H1 (cell line): ENCODE results near the gene STAG1. TPM values are rescaled to one million over a fixed set of nuclear protein-coding genes. Genes with fewer than 3 reads are reported as not detected.

Experiments
- CTCF ChIA-PET: fragments of 300-600 bp; sonication (Branson Sonifier 250); formaldehyde crosslinking; loops from one replicate; lab custom pipeline; 2021; ENCODE audit not compliant: partially characterized antibody; lab: Charles Lee
- POLR2A ChIA-PET: fragments of 300-600 bp; sonication (Branson Sonifier 250); formaldehyde crosslinking; loops from one replicate; lab custom pipeline; 2021; ENCODE audit warnings: inconsistent platforms; ENCODE audit not compliant: partially characterized antibody; lab: Charles Lee
- DNase-seq, 2 experiments: peaks; one replicate each; pipeline versions ENCODE4 v3.0.0 to v3.0.0-alpha.2; 2010 to 2022; ENCODE audit warnings: low spot score in 2 of 2, low read depth in 1 of 2, mixed read lengths in 1 of 2
- FAIRE-seq: peaks from 2 replicates; lab custom pipeline; 2011; peaks lifted over from hg19 to GRCh38; lab: Jason Lieb, UNC
- H2AFZ ChIP-seq: 2 replicates; pipeline ENCODE4 v1.8.1; 2012; ENCODE audit warnings: low read length, inconsistent platforms
- H2AK5ac ChIP-seq: 2 replicates; pipeline ENCODE4 v1.6.1; 2013; ENCODE audit warnings: low read depth, low read length
- H2BK120ac ChIP-seq: replicated peaks from 2 replicates; pipeline ENCODE3; 2013; ENCODE audit warnings: low read depth, low read length, inconsistent platforms
- H2BK12ac ChIP-seq: 2 replicates; pipeline ENCODE4 v1.6.1; 2013; ENCODE audit warnings: low read depth, low read length
- H2BK15ac ChIP-seq: 2 replicates; pipeline ENCODE4 v1.6.1; 2013; ENCODE audit warnings: low read length
- H2BK20ac ChIP-seq: 2 replicates; pipeline ENCODE4 v1.6.1; 2013; ENCODE audit warnings: low read length
- H2BK5ac ChIP-seq: 2 replicates; pipeline ENCODE4 v1.6.1; 2013; ENCODE audit warnings: low read depth, low read length
- H3K14ac ChIP-seq: 2 replicates; pipeline ENCODE4 v1.6.1; 2013; ENCODE audit warnings: inconsistent platforms; ENCODE audit not compliant: insufficient read length
- H3K18ac ChIP-seq: 2 replicates; pipeline ENCODE4 v1.6.1; 2013; ENCODE audit warnings: low read length; ENCODE audit errors: extremely low read depth
- H3K23ac ChIP-seq: 2 replicates; pipeline ENCODE4 v1.6.1; 2013; ENCODE audit warnings: inconsistent platforms; ENCODE audit not compliant: insufficient read length
- H3K23me2 ChIP-seq: 2 replicates; pipeline ENCODE4 v1.6.1; 2013; ENCODE audit warnings: low read depth, low read length
- H3K27ac ChIP-seq: 2 replicates; pipeline ENCODE4 v1.6.1; 2011; ENCODE audit warnings: low read depth, low read length, inconsistent platforms
- H3K27me3 ChIP-seq, 4 experiments: replicated peaks in 1 of 4; 1 replicate in 1 of 4; 2 replicates in 3 of 4; pipeline versions ENCODE4 v1.6.1 to v1.8.1; 2011 to 2013; ENCODE audit warnings: low read length in 3 of 4, mild to moderate bottlenecking in 3 of 4, inconsistent platforms in 2 of 4, mixed read lengths in 2 of 4, moderate library complexity in 1 of 4; ENCODE audit not compliant: control insufficient read depth in 3 of 4, insufficient read depth in 3 of 4; ENCODE audit errors: extremely low read depth in 1 of 4
- H3K36me3 ChIP-seq, 4 experiments: 2 replicates each; pipeline versions ENCODE4 v1.6.1 to v1.8.1; 2011 to 2013; ENCODE audit warnings: mild to moderate bottlenecking in 4 of 4, low read length in 3 of 4, moderate library complexity in 2 of 4, control low read depth in 1 of 4, inconsistent platforms in 1 of 4; ENCODE audit not compliant: insufficient read depth in 4 of 4, control insufficient read depth in 2 of 4
- H3K4ac ChIP-seq: replicated peaks from 2 replicates; pipeline ENCODE3; 2013; ENCODE audit warnings: low read length, low read depth, mixed read lengths, inconsistent platforms; ENCODE audit not compliant: insufficient read length
- H3K4me1 ChIP-seq, 4 experiments: replicated peaks in 1 of 4; 1 replicate in 1 of 4; 2 replicates in 3 of 4; pipeline versions ENCODE4 v1.6.1 to v1.8.1; 2011 to 2013; ENCODE audit warnings: low read length in 3 of 4, inconsistent platforms in 2 of 4, mixed read lengths in 1 of 4; ENCODE audit not compliant: insufficient read depth in 4 of 4, control insufficient read depth in 3 of 4
- H3K4me2 ChIP-seq, 2 experiments: 2 replicates each; pipeline versions ENCODE4 v1.6.1 to v1.8.1; 2011 to 2013; ENCODE audit warnings: low read depth in 2 of 2, low read length in 2 of 2, control low read depth in 1 of 2, inconsistent platforms in 1 of 2, mild to moderate bottlenecking in 1 of 2; ENCODE audit not compliant: insufficient read depth in 1 of 2
- H3K4me3 ChIP-seq, 4 experiments: fragments of 200-600, 300-600 bp in 1 of 4; sonication (generic), shearing (Covaris generic), sonication (Bioruptor Twin) in 1 of 4; 2 replicates each; pipeline versions ENCODE4 v1.5.1 to v1.8.1; 2011 to 2016; ENCODE audit warnings: low read length in 4 of 4, low read depth in 3 of 4, control low read depth in 2 of 4, inconsistent platforms in 2 of 4, mild to moderate bottlenecking in 2 of 4, mixed read lengths in 1 of 4, moderate library complexity in 1 of 4; ENCODE audit not compliant: insufficient read depth in 2 of 4; ENCODE audit errors: extremely low read depth in 1 of 4
- H3K56ac ChIP-seq: replicated peaks from 2 replicates; pipeline ENCODE3; 2013; ENCODE audit warnings: low read depth, mild to moderate bottlenecking, mixed read lengths, low read length, inconsistent platforms; ENCODE audit not compliant: insufficient read length
- H3K79me1 ChIP-seq: 2 replicates; pipeline ENCODE4 v1.6.1; 2013; ENCODE audit warnings: low read depth, low read length, control low read depth
- H3K79me2 ChIP-seq, 2 experiments: 2 replicates each; pipeline versions ENCODE4 v1.6.1 to v1.8.1; 2012 to 2013; ENCODE audit warnings: low read length in 2 of 2, mild to moderate bottlenecking in 2 of 2, inconsistent platforms in 1 of 2; ENCODE audit not compliant: insufficient read depth in 2 of 2, control insufficient read depth in 1 of 2
- H3K9ac ChIP-seq, 4 experiments: replicated peaks in 1 of 4; 1 replicate in 1 of 4; 2 replicates in 3 of 4; pipeline versions ENCODE4 v1.6.1 to v1.8.1; 2011 to 2013; ENCODE audit warnings: low read depth in 3 of 4, low read length in 3 of 4, control low read depth in 2 of 4, mild to moderate bottlenecking in 2 of 4, moderate library complexity in 2 of 4, inconsistent platforms in 1 of 4; ENCODE audit errors: extremely low read depth in 1 of 4
- H3K9me3 ChIP-seq, 2 experiments: 2 replicates each; pipeline versions ENCODE4 v1.6.1 to v1.8.1; 2012 to 2013; ENCODE audit warnings: mild to moderate bottlenecking in 2 of 2, moderate library complexity in 2 of 2, control low read depth in 1 of 2, inconsistent platforms in 1 of 2, low read depth in 1 of 2, low read length in 1 of 2, mixed read lengths in 1 of 2; ENCODE audit not compliant: insufficient read depth in 2 of 2
- H4K20me1 ChIP-seq, 2 experiments: replicated peaks in 1 of 2; 2 replicates each; pipeline versions ENCODE3 to v1.8.1; 2011 to 2013; ENCODE audit warnings: inconsistent platforms in 2 of 2, low read length in 2 of 2, mild to moderate bottlenecking in 1 of 2; ENCODE audit not compliant: insufficient read depth in 2 of 2, control insufficient read depth in 1 of 2
- H4K5ac ChIP-seq: 2 replicates; pipeline ENCODE4 v1.6.1; 2013; ENCODE audit warnings: low read length, low read depth, mixed read lengths, inconsistent platforms; ENCODE audit not compliant: insufficient read length
- H4K8ac ChIP-seq: 2 replicates; pipeline ENCODE4 v1.8.0; 2013; ENCODE audit warnings: mild to moderate bottlenecking, moderate library complexity, low read length, inconsistent platforms; ENCODE audit not compliant: insufficient read depth; ENCODE audit errors: extremely low read depth
- H4K91ac ChIP-seq: replicated peaks from 2 replicates; pipeline ENCODE3; 2013; ENCODE audit warnings: low read length, mixed read lengths, inconsistent platforms; ENCODE audit not compliant: insufficient read length
- ASH2L ChIP-seq: fragments of 200-600, 300-600 bp; sonication (generic); IDR thresholded peaks from one replicate; pipeline ENCODE4 v1.7.1; 2017; ENCODE audit warnings: low read length
- CTBP2 ChIP-seq: IDR thresholded peaks from 2 replicates; pipeline ENCODE4 v1.7.0; 2011; ENCODE audit warnings: borderline replicate concordance, mild to moderate bottlenecking, moderate library complexity, mixed read lengths, low read length; ENCODE audit not compliant: insufficient read depth, insufficient read length
- CTCF ChIP-seq, 3 experiments: IDR thresholded peaks; 1 replicate in 2 of 3; 2 replicates in 1 of 3; pipeline versions ENCODE4 v1.5.1 to v1.6.1; 2011; ENCODE audit warnings: low read length in 3 of 3, mild to moderate bottlenecking in 3 of 3, inconsistent platforms in 2 of 3, low read depth in 1 of 3, moderate library complexity in 1 of 3; ENCODE audit not compliant: insufficient read depth in 1 of 3; ENCODE audit errors: control extremely low read depth in 1 of 3
- JUND ChIP-seq: IDR thresholded peaks from 2 replicates; pipeline ENCODE4 v1.6.1; 2011; ENCODE audit warnings: mild to moderate bottlenecking, improper control_type of control experiment, low read length
- MAFK ChIP-seq: IDR thresholded peaks from 2 replicates; pipeline ENCODE4 v1.6.1; 2012; ENCODE audit warnings: low read depth, mild to moderate bottlenecking, improper control_type of control experiment, low read length
- POLR2A ChIP-seq, 2 experiments: IDR thresholded peaks; 1 replicate in 1 of 2; 2 replicates in 1 of 2; pipeline ENCODE4 v1.6.1; 2011; ENCODE audit warnings: low read depth in 2 of 2, low read length in 2 of 2, mild to moderate bottlenecking in 2 of 2; ENCODE audit errors: control extremely low read depth in 1 of 2
- SAP30 ChIP-seq: fragments of 300-600 bp; sonication (generic); IDR thresholded peaks from 2 replicates; pipeline ENCODE4 v1.7.1; 2012; ENCODE audit warnings: low read length, moderate library complexity, mild to moderate bottlenecking, inconsistent platforms; ENCODE audit not compliant: insufficient read depth, insufficient replicate concordance
- SIN3A ChIP-seq, 2 experiments: IDR thresholded peaks in 1 of 2; conservative IDR thresholded peaks in 1 of 2; 2 replicates each; pipeline ENCODE4 v1.6.1; 2011 to 2012; ENCODE audit warnings: low read length in 2 of 2, improper control_type of control experiment in 1 of 2, low read depth in 1 of 2, mild to moderate bottlenecking in 1 of 2
- SP1 ChIP-seq: IDR thresholded peaks from 2 replicates; pipeline ENCODE4 v1.6.1; 2011; ENCODE audit warnings: low read depth, low read length
- SP2 ChIP-seq: IDR thresholded peaks from 2 replicates; pipeline ENCODE4 v1.6.1; 2012; ENCODE audit warnings: mild to moderate bottlenecking, low read length, inconsistent platforms
- SUZ12 ChIP-seq: fragments of 200-600 bp; sonication (generic); IDR thresholded peaks from 2 replicates; pipeline ENCODE4 v1.6.1; 2012; ENCODE audit warnings: mild to moderate bottlenecking, inconsistent platforms, low read length, moderate library complexity, mixed read lengths
- TCF12 ChIP-seq: IDR thresholded peaks from 2 replicates; pipeline ENCODE4 v1.6.1; 2011; ENCODE audit warnings: low read depth, mild to moderate bottlenecking, low read length
- WGBS, 2 experiments: shearing (Covaris generic) in 1 of 2; methylation state at CpG; one replicate each; pipeline versions ENCODE4 v1.1.6 to v1.1.7; 2013 to 2015; ENCODE audit warnings: low lambda C conversion rate in 2 of 2, mixed read lengths in 2 of 2, inconsistent platforms in 1 of 2, low coverage in 1 of 2, missing lambda C conversion rate in 1 of 2; ENCODE audit not compliant: insufficient replicate concordance in 2 of 2, insufficient coverage in 1 of 2, insufficient read length in 1 of 2; ENCODE audit errors: extremely low coverage in 1 of 2, missing lambda C conversion rate in 1 of 2; 5-methylcytosine and 5-hydroxymethylcytosine counted together
- polyA plus RNA-seq, 7 experiments: library from polyadenylated mRNA; depleted of rRNA in 3 of 7; stranded (reverse) in 5 of 7; unstranded in 2 of 7; fragments of >200 nt in 5 of 7; fragments of 200-250 nt in 2 of 7; gene quantifications; 1 replicate in 5 of 7; 2 replicates in 1 of 7; 4 replicates in 1 of 7; pipeline versions ENCODE4 v1.2.1 to v1.2.3, GENCODE V29; 2011 to 2013; ENCODE audit warnings: missing spikeins in 2 of 7, mixed read lengths in 2 of 7
- total RNA-seq: library from RNA; stranded (reverse); fragmentation: NEBNext Ultra II Directional; extraction: Animal tissue kit (Norgen Biotek cat#: 25700); gene quantifications from 2 replicates; pipeline ENCODE4 v1.2.1, GENCODE V29; 2021

Gene STAG1
- total and polyA plus RNA-seq, 2 of the 8 experiments (the other 6 are each of a cell fraction or from before 2014, with no cell fraction given), result 4.6 to 23.4 TPM

DNA sequence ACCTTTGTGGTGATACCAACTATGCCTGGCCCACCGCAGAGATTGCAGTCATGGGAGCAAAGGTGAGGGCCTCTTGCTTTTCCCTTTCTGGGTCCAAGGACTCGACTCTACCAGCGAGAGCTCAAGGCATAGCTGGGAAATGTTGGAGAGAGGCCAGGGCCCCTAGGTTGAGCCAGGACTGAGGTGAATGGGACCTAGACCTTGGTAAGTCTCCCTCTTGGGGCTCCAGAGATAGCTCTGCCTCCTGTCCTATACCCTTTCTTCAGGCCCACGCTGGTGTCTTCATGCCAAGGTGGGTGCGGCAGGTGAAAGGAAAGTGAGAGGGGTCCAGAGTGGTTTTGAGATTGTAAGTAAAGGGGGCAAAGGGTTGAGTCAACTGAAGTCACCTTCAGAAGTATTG is 424.5 kb downstream of the STAG1 start:
- ChIA-PET POLR2A (no interaction called here), CTCF (interaction anchor here (0.5 to 2.7 kb wide), 3 partner anchors 13 to 24 kb away, joined by 3 to 8 read pairs (median 5); no protein-coding TSS in a partner anchor)
- Histone ChIP-seq H2BK15ac (no peak overlapping the region), H3K27me3 (no peaks in the 10 kb centered on the region), H3K18ac (no peak overlapping the region), H3K23ac (no peak overlapping the region), H4K5ac (no peak overlapping the region), H4K8ac (no peak overlapping the region), H2BK120ac (no peak overlapping the region), H3K9ac (no peak overlapping the region), H3K79me2 (no peaks in the 10 kb centered on the region), H3K27ac (no peak overlapping the region), H4K20me1 (no peaks in the 10 kb centered on the region), H4K91ac (no peak overlapping the region), H2AK5ac (no peak overlapping the region), H2BK12ac (no peak overlapping the region), H2BK5ac (no peak overlapping the region), H3K36me3 (peaks cover 0 to 15% (median 3%) of the 10 kb centered on the region in 4 experiments; a peak in 3 of 8 replicates), H3K14ac (no peak overlapping the region), H3K4me2 (no peak overlapping the region), H2BK20ac (no peak overlapping the region), H3K4ac (no peak overlapping the region), H3K9me3 (no peaks in the 10 kb centered on the region), H3K4me3 (no peak overlapping the region), H3K4me1 (no peaks in the 10 kb centered on the region), H2AFZ (no peak overlapping the region), H3K23me2 (no peaks in the 10 kb centered on the region), H3K56ac (no peak overlapping the region), H3K79me1 (no peaks in the 10 kb centered on the region)
- FAIRE-seq (no peak), DNase-seq (no peak)
- WGBS, 2 experiments, result 93% methylated on average over 5 of the region's 5 CpGs; no CpG with 5 or more reads in 1 of the 2 experiments
- no peak for TF ChIP-seq SUZ12
- no peak for TF ChIP-seq ASH2L
- no peak for TF ChIP-seq POLR2A (IDR thresholded peaks at IDR 0.05; ENCODE audit: control extremely low read depth in 1 of 2, low read depth in 2 of 2, low read length in 2 of 2)
- TF ChIP-seq SIN3A (conservative IDR thresholded peaks at IDR 0.05 in 1 of 2, IDR thresholded peaks at IDR 0.05 in 1 of 2; ENCODE audit: low read depth in 1 of 2, low read length in 2 of 2), result no peak
- TF ChIP-seq TCF12, result no peak
- TF ChIP-seq CTCF (IDR thresholded peaks at IDR 0.05; ENCODE audit: control extremely low read depth in 1 of 3, insufficient read depth in 1 of 3, low read depth in 1 of 3, low read length in 3 of 3), result no peak
- no peak for TF ChIP-seq MAFK
- TF ChIP-seq SAP30, result no peak
- TF ChIP-seq JUND, result no peak
- no peak for TF ChIP-seq SP2
- TF ChIP-seq SP1, result no peak
- TF ChIP-seq CTBP2, result no peak
